ENCODE results near the gene RAG1.

- TF ChIP-seq, protein P1, sequence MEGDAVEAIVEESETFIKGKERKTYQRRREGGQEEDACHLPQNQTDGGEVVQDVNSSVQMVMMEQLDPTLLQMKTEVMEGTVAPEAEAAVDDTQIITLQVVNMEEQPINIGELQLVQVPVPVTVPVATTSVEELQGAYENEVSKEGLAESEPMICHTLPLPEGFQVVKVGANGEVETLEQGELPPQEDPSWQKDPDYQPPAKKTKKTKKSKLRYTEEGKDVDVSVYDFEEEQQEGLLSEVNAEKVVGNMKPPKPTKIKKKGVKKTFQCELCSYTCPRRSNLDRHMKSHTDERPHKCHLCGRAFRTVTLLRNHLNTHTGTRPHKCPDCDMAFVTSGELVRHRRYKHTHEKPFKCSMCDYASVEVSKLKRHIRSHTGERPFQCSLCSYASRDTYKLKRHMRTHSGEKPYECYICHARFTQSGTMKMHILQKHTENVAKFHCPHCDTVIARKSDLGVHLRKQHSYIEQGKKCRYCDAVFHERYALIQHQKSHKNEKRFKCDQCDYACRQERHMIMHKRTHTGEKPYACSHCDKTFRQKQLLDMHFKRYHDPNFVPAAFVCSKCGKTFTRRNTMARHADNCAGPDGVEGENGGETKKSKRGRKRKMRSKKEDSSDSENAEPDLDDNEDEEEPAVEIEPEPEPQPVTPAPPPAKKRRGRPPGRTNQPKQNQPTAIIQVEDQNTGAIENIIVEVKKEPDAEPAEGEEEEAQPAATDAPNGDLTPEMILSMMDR (IDR thresholded peaks at IDR 0.05) = no peak
- no peak for TF ChIP-seq POLR2A (IDR thresholded peaks at IDR 0.05)
- no peak for TF ChIP-seq EP300 (IDR thresholded peaks at IDR 0.05)
- TF ChIP-seq POLR2AphosphoS5 (IDR thresholded peaks at IDR 0.05) = no peak
These were observed 50.7 kb downstream of the RAG1 start for GRCh38 chr11:36618363-36619047.

Data from suprapubic skin (tissue), 4 donors.